HL-60 (cell line): ENCODE measurements around the gene EFEMP2.

ENCODE experiments used
- DNase-seq, 2 experiments: peaks; one replicate each; pipeline ENCODE4 v3.0.0-alpha.2; 2010 to 2020; ENCODE audit warnings: low read depth in 1 of 2, low spot score in 1 of 2
- H3K27ac ChIP-seq: fragments of 250-450 bp; sonication (Bioruptor Pico); replicated peaks from 2 replicates; pipeline ENCODE4 v1.5.1; 2020; ENCODE audit warnings: mild to moderate bottlenecking, moderate library complexity
- H3K27me3 ChIP-seq: fragments of 250-450 bp; sonication (Bioruptor Pico); 2 replicates; pipeline ENCODE4 v1.5.1; 2021; ENCODE audit warnings: mild to moderate bottlenecking, moderate library complexity; ENCODE audit not compliant: insufficient read depth, poor library complexity, severe bottlenecking
- H3K4me3 ChIP-seq: replicated peaks from 2 replicates; pipeline ENCODE4 v1.5.1; 2011; ENCODE audit warnings: mild to moderate bottlenecking, control low read depth, low read length; ENCODE audit not compliant: insufficient read depth
- GABPA ChIP-seq: IDR thresholded peaks from 2 replicates; pipeline ENCODE4 v1.6.1; 2012; ENCODE audit warnings: low read depth
- POLR2AphosphoS5 ChIP-seq: IDR thresholded peaks from 2 replicates; pipeline ENCODE4 v1.6.1; 2012; ENCODE audit warnings: low read depth
- SPI1 ChIP-seq: IDR thresholded peaks from 2 replicates; pipeline ENCODE4 v1.6.1; 2012; ENCODE audit warnings: low read depth, mild to moderate bottlenecking, borderline replicate concordance
- TF ChIP-seq, protein P1 (sequence below): IDR thresholded peaks from one replicate; pipeline ENCODE4 v1.5.1; 2011; ENCODE audit warnings: low read length, control low read depth, inconsistent platforms; ENCODE audit not compliant: insufficient read depth
- TF ChIP-seq, protein P2 (sequence below): IDR thresholded peaks from 2 replicates; pipeline ENCODE4 v1.6.1; 2012; ENCODE audit warnings: low read depth; ENCODE audit not compliant: insufficient replicate concordance

The EFEMP2 gene

DNA sequence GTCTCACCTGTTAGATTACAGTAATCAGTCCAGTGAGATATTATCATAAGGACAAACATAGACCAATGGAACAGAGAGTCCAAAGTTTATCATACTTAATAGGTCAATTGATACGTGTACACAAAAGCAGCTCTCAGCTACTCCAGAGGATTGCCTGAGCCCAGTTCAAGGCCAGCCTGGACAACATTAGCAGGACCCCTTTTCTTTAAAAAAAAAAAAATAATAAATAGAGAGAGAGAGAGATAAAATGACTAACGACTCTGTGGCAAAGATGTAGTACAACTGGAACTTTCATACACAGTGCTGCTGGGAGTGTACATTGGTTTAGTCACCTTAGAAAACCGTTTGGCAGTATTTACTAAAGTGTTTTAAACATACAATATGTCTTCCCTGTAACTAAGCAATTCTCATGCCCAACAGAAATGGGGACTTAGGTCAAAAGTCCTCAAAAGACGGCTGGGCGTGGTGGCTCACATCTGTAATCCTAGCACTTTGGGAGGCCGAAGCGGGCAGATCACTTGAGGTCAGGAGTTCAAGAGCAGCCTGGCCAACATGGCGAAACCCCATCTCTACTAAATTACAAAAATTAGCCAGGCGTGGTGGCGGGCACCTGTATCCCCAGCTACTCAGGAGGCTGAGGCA lies 28.2 kb downstream of the EFEMP2 start:
- Histone ChIP-seq H3K4me3 (no peak overlapping the region), H3K27ac (no peak overlapping the region), H3K27me3 (no peaks in the 10 kb centered on the region)
- no peak for TF ChIP-seq SPI1
- TF ChIP-seq, protein P1, sequence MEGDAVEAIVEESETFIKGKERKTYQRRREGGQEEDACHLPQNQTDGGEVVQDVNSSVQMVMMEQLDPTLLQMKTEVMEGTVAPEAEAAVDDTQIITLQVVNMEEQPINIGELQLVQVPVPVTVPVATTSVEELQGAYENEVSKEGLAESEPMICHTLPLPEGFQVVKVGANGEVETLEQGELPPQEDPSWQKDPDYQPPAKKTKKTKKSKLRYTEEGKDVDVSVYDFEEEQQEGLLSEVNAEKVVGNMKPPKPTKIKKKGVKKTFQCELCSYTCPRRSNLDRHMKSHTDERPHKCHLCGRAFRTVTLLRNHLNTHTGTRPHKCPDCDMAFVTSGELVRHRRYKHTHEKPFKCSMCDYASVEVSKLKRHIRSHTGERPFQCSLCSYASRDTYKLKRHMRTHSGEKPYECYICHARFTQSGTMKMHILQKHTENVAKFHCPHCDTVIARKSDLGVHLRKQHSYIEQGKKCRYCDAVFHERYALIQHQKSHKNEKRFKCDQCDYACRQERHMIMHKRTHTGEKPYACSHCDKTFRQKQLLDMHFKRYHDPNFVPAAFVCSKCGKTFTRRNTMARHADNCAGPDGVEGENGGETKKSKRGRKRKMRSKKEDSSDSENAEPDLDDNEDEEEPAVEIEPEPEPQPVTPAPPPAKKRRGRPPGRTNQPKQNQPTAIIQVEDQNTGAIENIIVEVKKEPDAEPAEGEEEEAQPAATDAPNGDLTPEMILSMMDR, result no peak
- TF ChIP-seq GABPA, result no peak
- TF ChIP-seq, protein P2, sequence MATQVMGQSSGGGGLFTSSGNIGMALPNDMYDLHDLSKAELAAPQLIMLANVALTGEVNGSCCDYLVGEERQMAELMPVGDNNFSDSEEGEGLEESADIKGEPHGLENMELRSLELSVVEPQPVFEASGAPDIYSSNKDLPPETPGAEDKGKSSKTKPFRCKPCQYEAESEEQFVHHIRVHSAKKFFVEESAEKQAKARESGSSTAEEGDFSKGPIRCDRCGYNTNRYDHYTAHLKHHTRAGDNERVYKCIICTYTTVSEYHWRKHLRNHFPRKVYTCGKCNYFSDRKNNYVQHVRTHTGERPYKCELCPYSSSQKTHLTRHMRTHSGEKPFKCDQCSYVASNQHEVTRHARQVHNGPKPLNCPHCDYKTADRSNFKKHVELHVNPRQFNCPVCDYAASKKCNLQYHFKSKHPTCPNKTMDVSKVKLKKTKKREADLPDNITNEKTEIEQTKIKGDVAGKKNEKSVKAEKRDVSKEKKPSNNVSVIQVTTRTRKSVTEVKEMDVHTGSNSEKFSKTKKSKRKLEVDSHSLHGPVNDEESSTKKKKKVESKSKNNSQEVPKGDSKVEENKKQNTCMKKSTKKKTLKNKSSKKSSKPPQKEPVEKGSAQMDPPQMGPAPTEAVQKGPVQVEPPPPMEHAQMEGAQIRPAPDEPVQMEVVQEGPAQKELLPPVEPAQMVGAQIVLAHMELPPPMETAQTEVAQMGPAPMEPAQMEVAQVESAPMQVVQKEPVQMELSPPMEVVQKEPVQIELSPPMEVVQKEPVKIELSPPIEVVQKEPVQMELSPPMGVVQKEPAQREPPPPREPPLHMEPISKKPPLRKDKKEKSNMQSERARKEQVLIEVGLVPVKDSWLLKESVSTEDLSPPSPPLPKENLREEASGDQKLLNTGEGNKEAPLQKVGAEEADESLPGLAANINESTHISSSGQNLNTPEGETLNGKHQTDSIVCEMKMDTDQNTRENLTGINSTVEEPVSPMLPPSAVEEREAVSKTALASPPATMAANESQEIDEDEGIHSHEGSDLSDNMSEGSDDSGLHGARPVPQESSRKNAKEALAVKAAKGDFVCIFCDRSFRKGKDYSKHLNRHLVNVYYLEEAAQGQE, result no peak
- TF ChIP-seq POLR2AphosphoS5, result no peak
- DNase-seq, result no peak

DNA sequence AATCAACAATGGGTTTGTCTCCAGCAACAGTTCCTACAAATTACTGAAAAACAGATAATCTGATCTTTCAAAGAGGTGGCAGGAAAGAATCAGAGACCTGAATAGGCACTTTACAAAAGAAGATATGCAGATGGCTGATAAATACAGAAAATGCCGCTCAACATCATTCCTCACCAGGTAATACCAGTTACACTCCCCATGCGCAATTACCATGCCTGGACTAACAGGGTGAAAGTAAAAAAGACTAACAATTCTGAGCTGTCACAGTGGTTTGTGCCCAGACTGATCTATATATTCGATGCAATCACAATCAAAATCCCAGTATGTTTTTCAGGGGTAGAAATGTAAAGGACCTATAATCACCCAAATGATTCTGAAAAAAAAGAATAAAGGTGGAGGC lies 28.8 kb downstream of the EFEMP2 start:
- no peak for DNase-seq
- no peaks in the 10 kb centered on the region for H3K27me3 ChIP-seq
- TF ChIP-seq, protein P1, result no peak
- TF ChIP-seq SPI1 (no peak), POLR2AphosphoS5 (no peak), GABPA (no peak)
- TF ChIP-seq, protein P2, result no peak

DNA sequence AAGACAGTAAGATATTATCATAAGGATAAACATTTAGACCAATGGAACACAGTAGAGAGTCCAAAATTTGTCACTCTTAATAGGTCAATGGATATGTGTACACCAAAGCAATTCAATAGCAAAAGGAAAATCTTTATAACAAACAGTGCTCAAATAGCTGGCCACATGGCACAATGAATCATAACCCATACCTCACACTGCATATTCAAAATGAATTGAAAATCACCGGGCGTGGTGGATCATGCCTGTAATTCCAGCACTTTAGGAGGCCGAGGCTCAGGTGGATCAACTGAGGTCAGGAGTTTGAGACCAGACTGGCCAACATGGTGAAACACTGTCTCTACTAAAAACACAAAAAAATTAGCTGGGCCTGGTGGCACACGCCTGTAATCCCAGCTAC lies 30.5 kb downstream of the EFEMP2 start:
- DNase-seq, result no peak
- no peak for TF ChIP-seq GABPA
- no peak for TF ChIP-seq POLR2AphosphoS5
- TF ChIP-seq, protein P2, result no peak
- TF ChIP-seq SPI1, result no peak
- TF ChIP-seq, protein P1, result no peak
- Histone ChIP-seq H3K4me3 (no peak overlapping the region), H3K27me3 (no peaks in the 10 kb centered on the region), H3K27ac (no peak overlapping the region)

More for the DNA sequence above, 28.8 kb downstream of the EFEMP2 start:
- no peak overlapping the region for H3K27ac ChIP-seq
- no peak overlapping the region for H3K4me3 ChIP-seq
